ENCODE data around the gene CHRD.
"Not testable (repeated sequence)": the region's sequence is repeated elsewhere in the genome, so short reads cannot be mapped to it uniquely, and the experiment has no call there.

The CHRD gene

DNA sequence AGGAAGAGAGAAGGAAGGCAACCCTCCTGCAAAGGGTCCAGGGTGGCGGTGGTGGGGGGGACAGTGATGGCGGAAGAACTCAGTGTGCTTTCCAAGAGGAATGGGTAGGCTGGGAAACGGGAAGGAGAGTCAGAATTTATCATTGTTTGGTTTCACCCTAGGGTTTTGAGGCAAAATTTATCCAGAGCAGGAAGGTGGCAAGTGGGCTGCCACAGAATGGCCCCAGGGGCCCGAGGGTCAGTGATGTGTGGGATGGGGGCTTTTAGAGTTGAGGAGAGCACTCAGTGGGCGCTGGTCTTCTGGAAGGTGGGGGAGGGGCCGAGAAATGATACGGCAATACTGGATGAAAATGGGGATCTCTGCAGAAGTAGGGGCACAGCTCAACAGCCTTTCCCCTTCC lies 41.9 kb upstream of the CHRD start:
- Histone ChIP-seq H3K4me3 (ENCODE audit: insufficient read depth, low read depth, low read length, poor library complexity, severe bottlenecking) (no peak overlapping the region), H3K9me3 (ENCODE audit: control insufficient read depth, low read length) (no peaks in the 10 kb centered on the region), H3K27me3 (replicated peaks; ENCODE audit: control insufficient read depth, insufficient read depth, low read length, poor library complexity, severe bottlenecking) (no peaks in the 10 kb centered on the region), H3K36me3 (ENCODE audit: control insufficient read depth, insufficient read depth, low read length) (peaks cover 15% of the 10 kb centered on the region), H3K27ac (ENCODE audit: insufficient read depth, low read length, poor library complexity, severe bottlenecking) (no peak overlapping the region), H3K4me1 (ENCODE audit: control insufficient read depth, insufficient read depth, low read length, poor library complexity, severe bottlenecking) (peaks cover 13% of the 10 kb centered on the region)
- no peak for DNase-seq

GRCh38 chr3:184338511-184338945 lies 41.3 kb upstream of the CHRD start:
- H3K4me1 ChIP-seq (ENCODE audit: control insufficient read depth, insufficient read depth, low read length, poor library complexity, severe bottlenecking) = peaks cover 13% of the 10 kb centered on the region
- H3K27me3 ChIP-seq (replicated peaks; ENCODE audit: control insufficient read depth, insufficient read depth, low read length, poor library complexity, severe bottlenecking) = no peaks in the 10 kb centered on the region
- no peaks in the 10 kb centered on the region for H3K9me3 ChIP-seq (ENCODE audit: control insufficient read depth, low read length)
- H3K27ac ChIP-seq (ENCODE audit: insufficient read depth, low read length, poor library complexity, severe bottlenecking) = no peak overlapping the region
- DNase-seq = no peak
- H3K4me3 ChIP-seq (ENCODE audit: insufficient read depth, low read depth, low read length, poor library complexity, severe bottlenecking) = no peak overlapping the region
- H3K36me3 ChIP-seq (ENCODE audit: control insufficient read depth, insufficient read depth, low read length) = peaks cover 13% of the 10 kb centered on the region

DNA sequence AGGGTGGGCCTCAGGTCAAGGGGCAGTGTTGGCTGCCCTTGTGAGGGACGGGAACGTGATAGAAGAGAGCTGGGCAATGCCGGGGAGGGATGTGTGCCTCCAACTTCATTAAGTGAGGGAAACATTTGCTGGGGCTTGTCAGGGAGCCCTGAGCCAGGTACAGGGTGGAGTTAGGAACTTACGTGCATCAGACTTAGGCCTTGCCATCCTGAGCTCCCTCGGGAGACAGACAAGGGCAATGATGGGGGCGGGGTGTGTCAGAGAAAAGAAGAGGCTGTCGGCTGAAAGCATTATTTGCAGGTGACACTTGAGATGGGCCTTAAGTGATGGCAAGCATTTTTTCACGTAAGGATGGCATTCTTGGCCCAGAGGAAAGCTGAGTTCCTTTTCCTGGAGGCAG lies 40.9 kb upstream of the CHRD start:
- H3K4me1 ChIP-seq (ENCODE audit: control insufficient read depth, insufficient read depth, low read length, poor library complexity, severe bottlenecking) = peaks cover 13% of the 10 kb centered on the region
- H3K27ac ChIP-seq (ENCODE audit: insufficient read depth, low read length, poor library complexity, severe bottlenecking) = no peak overlapping the region
- no peaks in the 10 kb centered on the region for H3K9me3 ChIP-seq (ENCODE audit: control insufficient read depth, low read length)
- DNase-seq = no peak
- no peaks in the 10 kb centered on the region for H3K27me3 ChIP-seq (replicated peaks; ENCODE audit: control insufficient read depth, insufficient read depth, low read length, poor library complexity, severe bottlenecking)
- H3K36me3 ChIP-seq (ENCODE audit: control insufficient read depth, insufficient read depth, low read length) = peaks cover 13% of the 10 kb centered on the region
- no peak overlapping the region for H3K4me3 ChIP-seq (ENCODE audit: insufficient read depth, low read depth, low read length, poor library complexity, severe bottlenecking)

GRCh38 chr3:184339451-184340135 lies 40.3 kb upstream of the CHRD start:
- H3K4me1 ChIP-seq (ENCODE audit: control insufficient read depth, insufficient read depth, low read length, poor library complexity, severe bottlenecking) = peaks cover 13% of the 10 kb centered on the region
- H3K9me3 ChIP-seq (ENCODE audit: control insufficient read depth, low read length); H3K4me3 ChIP-seq (ENCODE audit: insufficient read depth, low read depth, low read length, poor library complexity, severe bottlenecking); H3K27me3 ChIP-seq (replicated peaks; ENCODE audit: control insufficient read depth, insufficient read depth, low read length, poor library complexity, severe bottlenecking); H3K27ac ChIP-seq (ENCODE audit: insufficient read depth, low read length, poor library complexity, severe bottlenecking); DNase-seq: not testable (repeated sequence)
- peaks cover 10% of the 10 kb centered on the region for H3K36me3 ChIP-seq (ENCODE audit: control insufficient read depth, insufficient read depth, low read length)

GRCh38 chr3:184341925-184342324 lies 37.9 kb upstream of the CHRD start:
- peaks cover 3% of the 10 kb centered on the region for H3K36me3 ChIP-seq (ENCODE audit: control insufficient read depth, insufficient read depth, low read length)
- no peak overlapping the region for H3K4me3 ChIP-seq (ENCODE audit: insufficient read depth, low read depth, low read length, poor library complexity, severe bottlenecking)
- H3K27me3 ChIP-seq (replicated peaks; ENCODE audit: control insufficient read depth, insufficient read depth, low read length, poor library complexity, severe bottlenecking) = no peaks in the 10 kb centered on the region
- no peaks in the 10 kb centered on the region for H3K9me3 ChIP-seq (ENCODE audit: control insufficient read depth, low read length)
- H3K27ac ChIP-seq (ENCODE audit: insufficient read depth, low read length, poor library complexity, severe bottlenecking) = no peak overlapping the region
- DNase-seq = no peak
- H3K4me1 ChIP-seq (ENCODE audit: control insufficient read depth, insufficient read depth, low read length, poor library complexity, severe bottlenecking) = peaks cover 3% of the 10 kb centered on the region

GRCh38 chr3:184343200-184343876 lies 36.5 kb upstream of the CHRD start:
- Histone ChIP-seq H3K4me3 (ENCODE audit: insufficient read depth, low read depth, low read length, poor library complexity, severe bottlenecking) (no peak overlapping the region), H3K27me3 (replicated peaks; ENCODE audit: control insufficient read depth, insufficient read depth, low read length, poor library complexity, severe bottlenecking) (no peaks in the 10 kb centered on the region), H3K27ac (ENCODE audit: insufficient read depth, low read length, poor library complexity, severe bottlenecking) (no peak overlapping the region), H3K4me1 (ENCODE audit: control insufficient read depth, insufficient read depth, low read length, poor library complexity, severe bottlenecking) (no peaks in the 10 kb centered on the region), H3K9me3 (ENCODE audit: control insufficient read depth, low read length) (no peaks in the 10 kb centered on the region), H3K36me3 (ENCODE audit: control insufficient read depth, insufficient read depth, low read length) (peaks cover 3% of the 10 kb centered on the region)
- no peak for DNase-seq

DNA sequence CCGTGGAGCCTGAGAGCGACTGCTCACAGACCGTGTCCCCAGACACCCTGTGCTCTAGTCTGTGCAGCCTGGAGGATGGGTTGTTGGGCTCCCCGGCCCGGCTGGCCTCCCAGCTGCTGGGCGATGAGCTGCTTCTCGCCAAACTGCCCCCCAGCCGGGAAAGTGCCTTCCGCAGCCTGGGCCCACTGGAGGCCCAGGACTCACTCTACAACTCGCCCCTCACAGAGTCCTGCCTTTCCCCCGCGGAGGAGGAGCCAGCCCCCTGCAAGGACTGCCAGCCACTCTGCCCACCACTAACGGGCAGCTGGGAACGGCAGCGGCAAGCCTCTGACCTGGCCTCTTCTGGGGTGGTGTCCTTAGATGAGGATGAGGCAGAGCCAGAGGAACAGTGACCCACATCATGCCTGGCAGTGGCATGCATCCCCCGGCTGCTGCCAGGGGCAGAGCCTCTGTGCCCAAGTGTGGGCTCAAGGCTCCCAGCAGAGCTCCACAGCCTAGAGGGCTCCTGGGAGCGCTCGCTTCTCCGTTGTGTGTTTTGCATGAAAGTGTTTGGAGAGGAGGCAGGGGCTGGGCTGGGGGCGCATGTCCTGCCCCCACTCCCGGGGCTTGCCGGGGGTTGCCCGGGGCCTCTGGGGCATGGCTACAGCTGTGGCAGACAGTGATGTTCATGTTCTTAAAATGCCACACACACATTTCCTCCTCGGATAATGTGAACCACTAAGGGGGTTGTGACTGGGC lies 35.1 kb upstream of the CHRD start:
- H3K36me3 ChIP-seq (ENCODE audit: control insufficient read depth, insufficient read depth, low read length) = peaks cover 3% of the 10 kb centered on the region
- H3K9me3 ChIP-seq (ENCODE audit: control insufficient read depth, low read length) = no peaks in the 10 kb centered on the region
- DNase-seq = no peak
- H3K27me3 ChIP-seq (replicated peaks; ENCODE audit: control insufficient read depth, insufficient read depth, low read length, poor library complexity, severe bottlenecking) = no peaks in the 10 kb centered on the region
- H3K27ac ChIP-seq (ENCODE audit: insufficient read depth, low read length, poor library complexity, severe bottlenecking) = no peak overlapping the region
- no peaks in the 10 kb centered on the region for H3K4me1 ChIP-seq (ENCODE audit: control insufficient read depth, insufficient read depth, low read length, poor library complexity, severe bottlenecking)
- H3K4me3 ChIP-seq (ENCODE audit: insufficient read depth, low read depth, low read length, poor library complexity, severe bottlenecking) = no peak overlapping the region

DNA sequence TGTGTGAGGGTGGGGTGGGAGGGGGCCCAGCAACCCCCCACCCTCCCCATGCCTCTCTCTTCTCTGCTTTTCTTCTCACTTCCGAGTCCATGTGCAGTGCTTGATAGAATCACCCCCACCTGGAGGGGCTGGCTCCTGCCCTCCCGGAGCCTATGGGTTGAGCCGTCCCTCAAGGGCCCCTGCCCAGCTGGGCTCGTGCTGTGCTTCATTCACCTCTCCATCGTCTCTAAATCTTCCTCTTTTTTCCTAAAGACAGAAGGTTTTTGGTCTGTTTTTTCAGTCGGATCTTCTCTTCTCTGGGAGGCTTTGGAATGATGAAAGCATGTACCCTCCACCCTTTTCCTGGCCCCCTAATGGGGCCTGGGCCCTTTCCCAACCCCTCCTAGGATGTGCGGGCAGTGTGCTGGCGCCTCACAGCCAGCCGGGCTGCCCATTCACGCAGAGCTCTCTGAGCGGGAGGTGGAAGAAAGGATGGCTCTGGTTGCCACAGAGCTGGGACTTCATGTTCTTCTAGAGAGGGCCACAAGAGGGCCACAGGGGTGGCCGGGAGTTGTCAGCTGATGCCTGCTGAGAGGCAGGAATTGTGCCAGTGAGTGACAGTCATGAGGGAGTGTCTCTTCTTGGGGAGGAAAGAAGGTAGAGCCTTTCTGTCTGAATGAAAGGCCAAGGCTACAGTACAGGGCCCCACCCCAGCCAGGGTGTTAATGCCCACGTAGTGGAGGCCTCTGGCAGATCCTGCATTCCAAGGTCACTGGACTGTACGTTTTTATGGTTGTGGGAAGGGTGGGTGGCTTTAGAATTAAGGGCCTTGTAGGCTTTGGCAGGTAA lies 34.3 kb upstream of the CHRD start:
- Histone ChIP-seq H3K9me3 (ENCODE audit: control insufficient read depth, low read length) (no peaks in the 10 kb centered on the region), H3K27me3 (replicated peaks; ENCODE audit: control insufficient read depth, insufficient read depth, low read length, poor library complexity, severe bottlenecking) (no peaks in the 10 kb centered on the region), H3K36me3 (ENCODE audit: control insufficient read depth, insufficient read depth, low read length) (peaks cover 3% of the 10 kb centered on the region), H3K4me3 (ENCODE audit: insufficient read depth, low read depth, low read length, poor library complexity, severe bottlenecking) (no peak overlapping the region), H3K4me1 (ENCODE audit: control insufficient read depth, insufficient read depth, low read length, poor library complexity, severe bottlenecking) (no peaks in the 10 kb centered on the region), H3K27ac (ENCODE audit: insufficient read depth, low read length, poor library complexity, severe bottlenecking) (no peak overlapping the region)
- no peak for DNase-seq

GRCh38 chr3:184346480-184347190 lies 33.2 kb upstream of the CHRD start:
- Histone ChIP-seq H3K27ac (ENCODE audit: insufficient read depth, low read length, poor library complexity, severe bottlenecking) (no peak overlapping the region), H3K9me3 (ENCODE audit: control insufficient read depth, low read length) (no peaks in the 10 kb centered on the region), H3K4me3 (ENCODE audit: insufficient read depth, low read depth, low read length, poor library complexity, severe bottlenecking) (no peak overlapping the region), H3K27me3 (replicated peaks; ENCODE audit: control insufficient read depth, insufficient read depth, low read length, poor library complexity, severe bottlenecking) (no peaks in the 10 kb centered on the region), H3K36me3 (ENCODE audit: control insufficient read depth, insufficient read depth, low read length) (peaks cover 3% of the 10 kb centered on the region), H3K4me1 (ENCODE audit: control insufficient read depth, insufficient read depth, low read length, poor library complexity, severe bottlenecking) (no peaks in the 10 kb centered on the region)
- DNase-seq = no peak

All from effector memory CD4-positive, alpha-beta T cell (primary cell).